NCI-H1694 (cell line): Measurements from ENCODE around the gene ZNF319.
A peak's percentile ranks its signal among the peaks of the same experiment; 100 is the strongest.

Source experiments
- DNase-seq: peaks from one replicate; lab custom pipeline; 2025; lab: John Stamatoyannopoulos, UW

ZNF319 gene

DNA sequence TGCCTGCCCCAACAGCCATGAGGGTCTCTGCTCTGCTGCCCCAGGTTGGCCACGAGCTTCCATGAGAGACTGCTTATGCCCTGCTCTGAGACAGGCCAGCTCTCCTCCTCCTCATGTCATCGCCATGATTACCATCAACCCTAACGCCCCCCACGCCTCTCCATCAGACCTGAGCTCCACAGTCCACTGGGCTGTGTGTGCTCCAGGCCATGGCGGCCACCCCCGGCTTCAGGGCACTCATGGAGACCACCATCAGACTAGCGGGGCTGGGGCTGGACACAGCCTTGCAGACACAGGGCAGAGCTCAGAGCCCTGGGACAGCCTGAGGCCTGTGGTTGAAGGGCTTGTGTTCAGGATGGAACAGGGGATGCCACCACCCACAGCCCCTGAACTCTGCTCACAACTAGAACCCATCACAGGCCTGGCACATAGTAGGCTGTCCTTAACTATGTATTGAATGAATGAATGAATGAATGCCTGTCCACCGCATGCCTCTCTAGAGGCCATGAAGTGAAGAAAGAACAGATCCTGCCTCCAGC lies 44.1 kb downstream of the ZNF319 start:
- no peak for DNase-seq

- DNase-seq, result no peak
These were observed 44.8 kb downstream of the ZNF319 start for GRCh38 chr16:57955572-57956188.

- no peak for DNase-seq
These were observed 46.6 kb downstream of the ZNF319 start for GRCh38 chr16:57953857-57954256.

DNA sequence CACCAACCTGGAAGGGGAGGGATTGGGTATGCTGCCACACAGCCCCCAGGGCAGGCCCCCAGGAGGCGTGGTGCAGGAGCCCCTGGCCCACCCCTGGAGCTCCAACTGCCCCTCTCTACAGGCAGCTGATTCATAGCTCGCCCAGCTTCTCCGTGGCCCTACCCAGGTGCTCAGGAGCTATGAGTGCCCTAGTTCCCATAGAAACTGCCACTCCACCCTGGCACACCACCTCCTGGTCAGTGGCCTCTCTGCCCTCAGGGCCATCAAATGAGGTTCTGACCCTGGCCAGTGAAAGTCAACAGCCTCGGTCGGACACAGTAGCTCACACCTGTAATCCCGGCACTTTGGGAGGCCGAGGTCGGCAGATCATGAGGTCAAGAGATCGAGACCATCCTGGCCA lies 47.6 kb downstream of the ZNF319 start:
- no peak for DNase-seq

- no peak for DNase-seq
These were observed 49.1 kb downstream of the ZNF319 start for GRCh38 chr16:57951204-57951960.

DNA sequence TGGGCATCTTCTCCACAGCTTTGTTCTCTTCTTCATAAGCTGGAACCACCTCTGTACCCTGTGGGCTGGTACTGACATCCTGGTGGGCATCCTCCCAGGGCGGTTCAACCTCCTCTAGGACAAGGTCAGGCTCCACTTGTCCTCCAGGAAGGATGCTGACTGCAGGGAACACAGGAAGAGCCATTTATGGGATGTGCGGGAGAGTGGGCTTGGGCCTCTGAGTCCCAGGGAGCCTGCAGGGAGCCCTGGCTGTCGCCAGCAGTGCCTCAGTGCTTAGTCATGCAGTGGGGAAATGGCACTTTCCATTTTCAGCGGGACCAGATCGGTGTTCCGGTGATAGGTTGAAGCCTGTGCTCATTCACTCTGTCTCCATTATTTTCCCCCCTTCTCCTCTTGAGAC lies 50.1 kb downstream of the ZNF319 start:
- DNase-seq, result no peak

- no peak for DNase-seq
These were observed 50.8 kb downstream of the ZNF319 start for GRCh38 chr16:57949595-57950238.

DNA sequence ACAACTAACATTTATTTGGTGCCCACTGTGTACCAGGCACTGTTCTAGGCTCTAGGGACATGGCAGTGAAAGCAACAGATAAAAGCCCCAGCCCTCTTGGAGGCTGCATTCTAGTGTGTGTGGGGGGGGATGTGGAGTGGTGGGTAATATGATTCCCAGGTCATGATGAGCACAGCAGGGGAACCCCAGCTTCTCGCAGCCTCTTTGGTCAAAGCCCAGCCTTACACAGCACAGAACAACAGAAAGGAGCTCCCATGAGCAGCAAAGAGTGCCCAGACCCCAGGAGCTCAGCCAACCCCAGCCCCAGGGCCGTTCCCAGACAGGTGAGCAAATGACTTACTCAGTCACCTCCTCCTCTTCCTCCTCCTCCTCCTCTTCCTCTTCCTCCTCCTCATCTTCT lies 51.5 kb downstream of the ZNF319 start:
- DNase-seq, result no peak

DNA sequence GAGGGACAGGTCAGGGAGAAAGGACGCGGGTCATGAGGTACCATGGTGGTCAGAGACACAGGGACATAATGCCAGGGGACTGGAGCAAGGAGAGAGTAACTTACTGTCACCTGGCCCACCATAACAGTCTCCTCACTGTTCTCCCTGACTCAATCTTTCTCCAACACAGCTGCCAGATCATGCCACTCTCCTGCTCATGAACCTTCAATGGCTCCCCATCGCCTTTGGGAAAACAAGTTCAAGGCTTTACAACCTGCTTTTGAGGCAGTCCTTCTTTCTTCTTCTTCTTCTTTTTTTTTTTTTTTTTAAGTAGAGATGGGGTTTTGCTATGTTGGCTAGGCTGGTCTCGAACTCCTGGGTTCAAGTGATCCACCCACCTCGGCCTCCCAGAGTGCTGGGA lies 52.4 kb downstream of the ZNF319 start:
- no peak for DNase-seq

DNA sequence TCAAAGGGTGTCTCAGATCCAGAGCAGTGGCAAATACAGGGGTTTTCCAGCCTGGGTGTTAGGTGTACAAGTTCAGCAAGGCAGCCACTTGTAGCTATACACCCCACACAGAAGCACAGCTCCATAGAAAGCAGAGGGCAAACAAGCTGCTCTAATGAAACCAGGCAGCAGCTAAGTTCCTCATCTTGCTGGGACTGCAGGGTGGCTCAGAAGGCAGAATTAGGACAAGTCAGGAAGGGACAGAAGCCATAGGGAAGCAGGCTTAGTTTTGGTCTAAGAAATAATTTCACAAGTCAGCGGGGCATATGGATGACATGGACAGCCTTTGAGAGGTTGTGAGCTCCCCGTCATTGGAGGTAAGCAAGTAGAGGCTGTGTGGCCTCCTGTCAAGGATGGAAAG lies 53.2 kb downstream of the ZNF319 start:
- no peak for DNase-seq

DNA sequence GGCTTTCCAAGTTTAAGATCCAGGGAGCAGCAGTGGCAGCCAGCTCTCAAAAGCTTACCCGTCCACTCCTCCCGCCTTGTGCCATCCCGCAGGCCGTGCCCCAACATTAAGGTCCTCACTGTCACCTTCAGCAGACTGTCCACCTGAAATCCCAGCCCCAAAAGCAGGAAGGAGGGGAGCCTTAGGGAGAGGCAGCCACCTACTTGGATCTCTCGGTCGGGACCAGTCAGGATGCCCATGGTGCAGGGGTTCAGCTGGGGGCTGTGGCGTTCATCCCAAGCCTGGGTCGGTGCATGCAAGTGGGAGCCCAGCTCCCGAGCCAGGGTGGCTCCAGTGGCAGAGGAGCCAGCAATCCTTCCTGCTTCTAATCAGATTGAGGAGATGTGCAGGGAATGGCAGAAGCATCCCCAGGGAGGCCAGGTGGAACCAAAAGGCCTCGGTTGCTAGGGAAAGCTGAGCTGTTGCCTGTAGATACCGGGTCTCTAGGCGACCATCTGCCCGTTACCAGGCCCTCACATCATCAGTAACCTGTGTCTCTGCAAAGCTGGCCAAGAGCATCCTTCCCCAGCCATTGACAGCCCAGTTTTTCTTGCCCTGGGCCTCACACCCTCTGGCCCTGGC lies 54.2 kb downstream of the ZNF319 start:
- DNase-seq, result peak; percentile 15

DNA sequence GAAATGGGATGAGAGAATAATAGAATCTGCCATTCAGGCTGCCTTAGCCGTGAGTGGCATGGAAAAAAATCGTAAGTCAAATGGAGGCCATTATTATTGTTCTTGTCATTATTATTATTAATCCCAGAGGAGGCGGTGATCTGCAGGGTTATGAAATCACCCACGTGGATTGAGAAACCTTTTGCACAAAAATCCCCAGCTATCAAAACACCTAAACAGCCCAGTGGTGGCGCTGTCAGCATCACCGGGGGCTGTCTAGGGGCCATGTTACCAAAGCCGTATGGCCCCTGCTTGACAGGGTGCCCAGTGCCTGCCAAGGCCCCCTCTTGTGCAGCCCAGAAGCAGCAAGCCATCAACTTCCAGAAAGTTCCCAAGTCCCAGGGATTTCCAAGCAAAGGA lies 54.7 kb downstream of the ZNF319 start:
- no peak for DNase-seq

DNA sequence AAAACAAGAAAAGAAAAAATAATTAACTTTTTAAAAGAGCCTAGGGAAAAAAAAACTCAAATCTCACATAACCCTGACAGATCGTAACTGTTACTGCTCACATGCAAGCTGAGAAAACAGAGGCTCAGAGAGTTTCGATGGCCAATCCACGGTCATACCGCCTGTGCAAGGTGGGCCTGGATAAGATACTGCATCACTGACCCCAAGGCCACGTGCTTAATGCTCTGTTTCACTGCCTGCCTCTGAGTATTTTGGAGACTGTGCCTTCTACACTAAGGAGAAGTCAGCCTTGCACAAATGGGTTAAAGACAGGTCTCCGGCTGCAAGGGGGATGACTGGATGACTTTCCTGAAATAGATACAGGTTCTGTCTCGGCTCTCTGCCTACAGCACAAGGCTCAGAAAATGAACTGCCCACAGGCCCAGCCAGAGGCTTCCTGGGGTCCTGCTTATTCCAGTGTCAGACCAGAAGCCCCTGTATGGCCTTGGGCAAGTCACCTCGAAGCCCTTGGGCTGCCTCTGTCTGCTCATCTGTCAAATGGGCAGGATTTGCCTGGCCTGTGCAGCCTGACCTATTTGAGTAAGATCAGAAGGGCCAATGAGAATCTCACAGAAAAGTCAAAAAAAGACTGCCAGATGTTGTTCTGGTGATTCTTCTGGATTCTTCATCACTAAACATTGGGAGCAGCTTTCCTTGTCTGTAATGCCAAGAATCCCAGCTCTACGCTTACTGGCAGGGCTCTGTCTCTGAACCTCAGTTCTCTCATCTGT lies 55.3 kb downstream of the ZNF319 start:
- no peak for DNase-seq
